Trophoblast cell (in vitro differentiated cells and primary cell): ENCODE data around the gene PDE11A.

Source experiments
- DNase-seq, 2 donors: peaks; one replicate each; pipeline ENCODE4 v3.0.0-alpha.2; 2016
- H2AFZ ChIP-seq: 2 replicates; pipeline ENCODE4 v1.6.1; 2013; ENCODE audit warnings: low read length, moderate library complexity, mild to moderate bottlenecking; ENCODE audit not compliant: insufficient read depth, poor library complexity
- H2AK5ac ChIP-seq: 2 replicates; pipeline ENCODE4 v1.6.1; 2013; ENCODE audit warnings: mild to moderate bottlenecking, low read length
- H2BK120ac ChIP-seq: 2 replicates; pipeline ENCODE4 v1.6.1; 2013; ENCODE audit warnings: low read length, mild to moderate bottlenecking, moderate library complexity; ENCODE audit not compliant: insufficient read depth, poor library complexity
- H2BK12ac ChIP-seq: 2 replicates; pipeline ENCODE4 v1.6.1; 2013; ENCODE audit warnings: mild to moderate bottlenecking, low read length, moderate library complexity
- H2BK5ac ChIP-seq: 2 replicates; pipeline ENCODE4 v1.6.1; 2013; ENCODE audit warnings: low read length, low read depth, moderate library complexity, mild to moderate bottlenecking; ENCODE audit not compliant: poor library complexity
- H3K14ac ChIP-seq: 2 replicates; pipeline ENCODE4 v1.6.1; 2013; ENCODE audit warnings: mild to moderate bottlenecking, low read length
- H3K18ac ChIP-seq: 2 replicates; pipeline ENCODE4 v1.6.1; 2013; ENCODE audit warnings: mild to moderate bottlenecking, low read length
- H3K23ac ChIP-seq: 2 replicates; pipeline ENCODE4 v1.6.1; 2013; ENCODE audit warnings: low read length
- H3K27ac ChIP-seq: 2 replicates; pipeline ENCODE4 v1.5.1; 2013; ENCODE audit warnings: low read depth, mild to moderate bottlenecking, inconsistent platforms, low read length, moderate library complexity
- H3K27me3 ChIP-seq: 2 replicates; pipeline ENCODE4 v1.6.1; 2013; ENCODE audit warnings: inconsistent platforms, mild to moderate bottlenecking, low read length, moderate library complexity; ENCODE audit not compliant: insufficient read depth
- H3K36me3 ChIP-seq, 2 experiments: 1 replicate in 1 of 2; 2 replicates in 1 of 2; pipeline ENCODE4 v1.6.1; 2013; ENCODE audit warnings: low read length in 2 of 2, mild to moderate bottlenecking in 2 of 2, moderate library complexity in 1 of 2; ENCODE audit not compliant: insufficient read depth in 2 of 2, control insufficient read depth in 1 of 2
- H3K4ac ChIP-seq: 2 replicates; pipeline ENCODE4 v1.6.1; 2013; ENCODE audit warnings: low read depth, mild to moderate bottlenecking, low read length, moderate library complexity
- H3K4me1 ChIP-seq, 2 experiments: 1 replicate in 1 of 2; 2 replicates in 1 of 2; pipeline ENCODE4 v1.6.1; 2013; ENCODE audit warnings: low read length in 2 of 2, mild to moderate bottlenecking in 2 of 2, moderate library complexity in 1 of 2; ENCODE audit not compliant: insufficient read depth in 2 of 2, control insufficient read depth in 1 of 2
- H3K4me2 ChIP-seq: 2 replicates; pipeline ENCODE4 v1.6.1; 2013; ENCODE audit warnings: inconsistent platforms, mild to moderate bottlenecking, low read length, moderate library complexity
- H3K4me3 ChIP-seq: 2 replicates; pipeline ENCODE4 v1.5.1; 2013; ENCODE audit warnings: mild to moderate bottlenecking, low read depth, low read length, inconsistent platforms
- H3K79me1 ChIP-seq: one replicate; pipeline ENCODE4 v1.6.1; 2013; ENCODE audit warnings: low read length
- H3K79me2 ChIP-seq: 2 replicates; pipeline ENCODE4 v1.6.1; 2013; ENCODE audit warnings: low read length, mild to moderate bottlenecking; ENCODE audit not compliant: control insufficient read depth, insufficient read depth, poor library complexity
- H3K9ac ChIP-seq: 2 replicates; pipeline ENCODE4 v1.6.1; 2013; ENCODE audit warnings: mild to moderate bottlenecking, low read length
- H3K9me3 ChIP-seq: 2 replicates; pipeline ENCODE4 v1.6.1; 2013; ENCODE audit warnings: low read depth, mild to moderate bottlenecking, control low read depth, inconsistent platforms, low read length; ENCODE audit not compliant: insufficient read depth
- H4K12ac ChIP-seq: 2 replicates; pipeline ENCODE4 v1.6.1; 2013; ENCODE audit warnings: low read depth, mild to moderate bottlenecking, low read length, moderate library complexity
- H4K8ac ChIP-seq: 2 replicates; pipeline ENCODE4 v1.6.1; 2013; ENCODE audit warnings: low read depth, mild to moderate bottlenecking, low read length, moderate library complexity
- H4K91ac ChIP-seq: one replicate; pipeline ENCODE4 v1.6.1; 2013; ENCODE audit warnings: low read depth, mild to moderate bottlenecking, low read length, moderate library complexity
- WGBS: extraction: QIAGEN DNeasy Blood & Tissue Kit; methylation state at CpG from one replicate; pipeline ENCODE4 v1.1.7; 2013; ENCODE audit warnings: missing lambda C conversion rate; ENCODE audit not compliant: insufficient read length, insufficient coverage; ENCODE audit errors: extremely low coverage; 5-methylcytosine and 5-hydroxymethylcytosine counted together

The PDE11A gene

DNA sequence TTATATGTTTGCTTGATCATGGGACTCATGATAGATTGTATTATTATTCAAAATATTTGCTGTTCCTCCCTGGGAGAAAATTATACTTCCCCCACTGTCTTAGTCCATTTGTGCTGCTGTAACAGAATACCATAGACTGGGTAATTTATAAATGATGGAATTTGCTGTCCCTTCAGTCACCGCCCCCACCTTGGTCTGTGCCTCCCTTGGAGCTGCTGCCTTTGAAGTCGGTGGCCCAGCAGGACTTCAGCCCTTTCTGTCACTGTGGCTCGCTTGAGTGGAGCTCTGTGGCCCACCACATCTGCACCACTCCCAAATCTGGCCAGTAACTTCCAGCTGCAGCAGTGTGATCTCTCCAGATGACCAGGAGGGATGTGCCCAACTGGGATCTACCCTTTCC lies 479.2 kb downstream of the PDE11A start:
- Histone ChIP-seq H3K79me1 (no peaks in the 10 kb centered on the region), H2BK120ac (no peak overlapping the region), H2BK5ac (no peak overlapping the region), H4K8ac (no peak overlapping the region), H3K23ac (no peak overlapping the region), H3K9me3 (no peaks in the 10 kb centered on the region), H3K4me2 (no peak overlapping the region), H3K4me3 (no peak overlapping the region), H3K9ac (no peak overlapping the region), H3K36me3 (no peaks in the 10 kb centered on the region), H4K12ac (no peak overlapping the region), H4K91ac (no peak overlapping the region), H2AK5ac (no peak overlapping the region), H3K27me3 (no peaks in the 10 kb centered on the region), H3K4me1 (no peaks in the 10 kb centered on the region), H3K18ac (no peak overlapping the region), H2BK12ac (no peak overlapping the region), H3K27ac (no peak overlapping the region), H3K14ac (no peak overlapping the region), H3K79me2 (no peaks in the 10 kb centered on the region), H3K4ac (no peak overlapping the region), H2AFZ (no peak overlapping the region)
- no CpG with 5 or more reads among the region's 3 CpGs for WGBS
- no peak for DNase-seq

DNA sequence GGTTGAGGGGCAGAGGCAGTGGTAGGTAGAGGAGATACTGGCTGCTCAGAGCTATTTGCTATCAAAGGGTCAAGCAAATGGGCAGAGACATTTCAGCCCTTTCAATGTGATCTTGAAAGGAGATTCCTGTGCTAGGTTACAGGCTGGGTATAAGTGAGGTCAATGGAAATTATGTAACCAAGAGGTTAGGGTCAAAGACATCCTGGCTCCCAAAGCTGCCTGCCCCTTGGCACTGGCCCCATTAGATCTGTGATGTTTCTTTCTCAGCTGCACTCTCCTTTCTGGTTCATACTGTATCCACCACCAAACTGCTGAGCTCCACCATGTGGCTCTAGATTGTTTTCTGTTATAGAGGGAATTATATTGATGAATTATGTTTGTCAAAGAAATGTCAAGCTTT lies 479.6 kb downstream of the PDE11A start:
- no peaks in the 10 kb centered on the region for H3K4me1 ChIP-seq
- H3K9ac ChIP-seq = no peak overlapping the region
- no peaks in the 10 kb centered on the region for H3K27me3 ChIP-seq
- no peak overlapping the region for H4K12ac ChIP-seq
- no peak overlapping the region for H3K18ac ChIP-seq
- no peak overlapping the region for H3K23ac ChIP-seq
- H4K91ac ChIP-seq = no peak overlapping the region
- no peaks in the 10 kb centered on the region for H3K9me3 ChIP-seq
- H3K4me2 ChIP-seq = no peak overlapping the region
- H2AFZ ChIP-seq = no peak overlapping the region
- no peak overlapping the region for H4K8ac ChIP-seq
- H3K4me3 ChIP-seq = no peak overlapping the region
- no peak overlapping the region for H3K14ac ChIP-seq
- H3K36me3 ChIP-seq = no peaks in the 10 kb centered on the region
- no peaks in the 10 kb centered on the region for H3K79me1 ChIP-seq
- no peak overlapping the region for H2AK5ac ChIP-seq
- H2BK5ac ChIP-seq = no peak overlapping the region
- no peaks in the 10 kb centered on the region for H3K79me2 ChIP-seq
- H2BK120ac ChIP-seq = no peak overlapping the region
- H3K4ac ChIP-seq = no peak overlapping the region
- H3K27ac ChIP-seq = no peak overlapping the region
- no peak for DNase-seq
- no peak overlapping the region for H2BK12ac ChIP-seq

GRCh38 chr2:177592397-177592796 lies 480.2 kb downstream of the PDE11A start:
- no peak overlapping the region for H2BK12ac ChIP-seq
- no peaks in the 10 kb centered on the region for H3K36me3 ChIP-seq
- H3K4me3 ChIP-seq = no peak overlapping the region
- no peak overlapping the region for H4K8ac ChIP-seq
- WGBS = no CpG with 5 or more reads among the region's 2 CpGs
- H3K4me1 ChIP-seq = no peaks in the 10 kb centered on the region
- H2BK5ac ChIP-seq = no peak overlapping the region
- H3K23ac ChIP-seq = no peak overlapping the region
- H3K14ac ChIP-seq = no peak overlapping the region
- H3K9ac ChIP-seq = no peak overlapping the region
- H4K91ac ChIP-seq = no peak overlapping the region
- no peak overlapping the region for H3K27ac ChIP-seq
- no peak overlapping the region for H3K4ac ChIP-seq
- H2AFZ ChIP-seq = no peak overlapping the region
- no peak overlapping the region for H4K12ac ChIP-seq
- no peaks in the 10 kb centered on the region for H3K79me2 ChIP-seq
- H3K27me3 ChIP-seq = no peaks in the 10 kb centered on the region
- H2AK5ac ChIP-seq = no peak overlapping the region
- H3K4me2 ChIP-seq = no peak overlapping the region
- no peak overlapping the region for H3K18ac ChIP-seq
- DNase-seq = no peak
- H3K79me1 ChIP-seq = no peaks in the 10 kb centered on the region
- H2BK120ac ChIP-seq = no peak overlapping the region
- no peaks in the 10 kb centered on the region for H3K9me3 ChIP-seq

DNA sequence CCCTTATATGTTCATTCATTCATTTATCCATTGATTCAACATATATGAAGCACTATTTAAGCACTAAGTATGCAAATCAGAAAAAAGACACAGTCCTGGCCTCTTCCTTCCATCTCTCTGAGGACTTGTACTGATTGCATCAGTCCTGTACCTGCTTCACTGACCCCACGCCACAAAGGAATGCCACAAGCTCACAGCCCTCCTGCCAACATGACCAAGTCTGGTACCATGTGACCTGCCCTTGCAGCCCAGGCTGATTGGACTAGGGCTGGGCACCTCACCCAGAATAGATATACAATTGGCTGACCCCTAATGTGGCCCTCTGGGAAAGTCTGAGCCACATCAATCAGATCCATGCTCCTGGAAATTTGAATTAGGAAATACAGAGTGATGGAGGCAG lies 483.4 kb downstream of the PDE11A start:
- no peak for DNase-seq
- Histone ChIP-seq H2BK5ac (no peak overlapping the region), H2AK5ac (no peak overlapping the region), H3K14ac (no peak overlapping the region), H3K4ac (no peak overlapping the region), H3K18ac (no peak overlapping the region), H3K9ac (no peak overlapping the region), H4K12ac (no peak overlapping the region), H3K4me3 (no peak overlapping the region), H3K4me2 (no peak overlapping the region), H3K79me2 (no peaks in the 10 kb centered on the region), H3K27me3 (no peaks in the 10 kb centered on the region), H3K27ac (no peak overlapping the region), H2BK12ac (no peak overlapping the region), H3K23ac (no peak overlapping the region), H3K79me1 (no peaks in the 10 kb centered on the region), H4K91ac (no peak overlapping the region), H2BK120ac (no peak overlapping the region), H2AFZ (no peak overlapping the region), H3K9me3 (no peaks in the 10 kb centered on the region), H4K8ac (no peak overlapping the region), H3K36me3 (no peaks in the 10 kb centered on the region), H3K4me1 (no peaks in the 10 kb centered on the region)
- WGBS = no CpG with 5 or more reads among the region's 1 CpG

DNA sequence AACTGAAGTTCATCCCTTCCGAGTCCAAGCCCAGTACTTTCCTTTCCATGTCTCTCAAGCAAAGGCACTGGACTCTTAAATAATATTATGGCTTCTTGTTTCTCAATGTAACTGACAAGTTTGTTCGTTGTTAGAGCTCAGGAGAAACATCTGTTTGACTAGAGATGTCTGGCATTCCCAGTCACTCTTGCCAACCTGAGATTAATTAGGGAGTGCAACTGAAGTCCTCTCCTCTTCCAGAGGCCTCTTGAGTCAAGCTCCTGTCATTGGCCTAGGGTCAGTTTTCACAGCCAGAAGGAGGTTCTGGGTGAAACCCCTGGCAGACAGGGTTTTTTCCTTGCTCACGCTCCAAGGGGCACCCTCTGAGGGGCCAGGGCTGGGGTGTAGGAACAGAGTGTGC lies 483.9 kb downstream of the PDE11A start:
- Histone ChIP-seq H3K4me1 (no peaks in the 10 kb centered on the region), H2BK5ac (no peak overlapping the region), H3K4me3 (no peak overlapping the region), H2BK12ac (no peak overlapping the region), H3K79me2 (no peaks in the 10 kb centered on the region), H2AFZ (no peak overlapping the region), H3K79me1 (no peaks in the 10 kb centered on the region), H3K9me3 (no peaks in the 10 kb centered on the region), H3K18ac (no peak overlapping the region), H3K14ac (no peak overlapping the region), H4K12ac (no peak overlapping the region), H2AK5ac (no peak overlapping the region), H2BK120ac (no peak overlapping the region), H4K91ac (no peak overlapping the region), H4K8ac (no peak overlapping the region), H3K27ac (no peak overlapping the region), H3K23ac (no peak overlapping the region), H3K36me3 (no peaks in the 10 kb centered on the region), H3K9ac (no peak overlapping the region), H3K27me3 (no peaks in the 10 kb centered on the region), H3K4me2 (no peak overlapping the region), H3K4ac (no peak overlapping the region)
- DNase-seq = no peak
- WGBS = no CpG with 5 or more reads among the region's 3 CpGs
